HG03097 (cell line): ENCODE data around the gene UPK2.

Experiments used
- ATAC-seq: cut with Tn5 transposase; IDR thresholded peaks from one replicate; pipeline ENCODE4 v1.9.1; 2021; ENCODE audit not compliant: unreplicated experiment, low FRiP score

The UPK2 gene

GRCh38 chr11:118917481-118918127, 38.5 kb upstream of the UPK2 start:
- no peak for ATAC-seq

GRCh38 chr11:118918128-118918685, 37.9 kb upstream of the UPK2 start:
- ATAC-seq: no peak

- ATAC-seq: no peak
These were observed 37.3 kb upstream of the UPK2 start for GRCh38 chr11:118918686-118919280.

GRCh38 chr11:118921121-118921928, 34.8 kb upstream of the UPK2 start:
- no peak for ATAC-seq

GRCh38 chr11:118921929-118922744, 34.0 kb upstream of the UPK2 start:
- no peak for ATAC-seq

GRCh38 chr11:118922745-118923627, 33.1 kb upstream of the UPK2 start:
- no peak for ATAC-seq

- ATAC-seq: no peak
These were observed 32.1 kb upstream of the UPK2 start for GRCh38 chr11:118923721-118924587.

GRCh38 chr11:118924591-118925585, 31.2 kb upstream of the UPK2 start:
- ATAC-seq: no peak

GRCh38 chr11:118927554-118928100, 28.5 kb upstream of the UPK2 start:
- no peak for ATAC-seq

GRCh38 chr11:118928101-118928869, 27.8 kb upstream of the UPK2 start:
- peak; percentile 33 for ATAC-seq

GRCh38 chr11:118928870-118929500, 27.1 kb upstream of the UPK2 start:
- ATAC-seq: no peak

GRCh38 chr11:118929501-118930093, 26.5 kb upstream of the UPK2 start:
- no peak for ATAC-seq

GRCh38 chr11:118930094-118930712, 25.9 kb upstream of the UPK2 start:
- ATAC-seq: no peak

GRCh38 chr11:118931571-118931970, 24.5 kb upstream of the UPK2 start:
- no peak for ATAC-seq

GRCh38 chr11:118933486-118933885, 22.6 kb upstream of the UPK2 start:
- no peak for ATAC-seq
